ENCODE results near the gene FNDC1. TPM values are rescaled to one million over a fixed set of nuclear protein-coding genes. Genes with fewer than 3 reads are reported as not detected.

FNDC1 gene
- total RNA-seq, 4 donors from 2014 or later = 0.30 to 1.3 TPM; not detected in 2

GRCh38 chr6:159196430-159196975 is 27.3 kb downstream of the FNDC1 start:
- no peak overlapping the region for H3K4me3 ChIP-seq (ENCODE audit: low read depth, poor library complexity, severe bottlenecking)
- no peak for DNase-seq (ENCODE audit: low spot score in 2 of 2)
- 74 to 87% methylated on average over 2 of the region's 2 CpGs for WGBS, 2 donors
- TF ChIP-seq POLR2A (IDR thresholded peaks at IDR 0.05) (no peak), CTCF (IDR thresholded peaks at IDR 0.05) (no peak)
- intact Hi-C loops (cut with DNase I; ENCODE audit: low total_unique reads) = no loop called here

GRCh38 chr6:159197251-159197650 is 28.1 kb downstream of the FNDC1 start:
- intact Hi-C loops (cut with DNase I; ENCODE audit: low total_unique reads) = no loop called here
- no peak overlapping the region for H3K4me3 ChIP-seq (ENCODE audit: low read depth, poor library complexity, severe bottlenecking)
- TF ChIP-seq POLR2A (IDR thresholded peaks at IDR 0.05) = no peak
- TF ChIP-seq CTCF (IDR thresholded peaks at IDR 0.05) = no peak
- DNase-seq (ENCODE audit: low spot score in 2 of 2) = no peak
- WGBS, 2 donors = 76 to 87% methylated on average over 7 of the region's 7 CpGs

- no peak for TF ChIP-seq CTCF (IDR thresholded peaks at IDR 0.05)
- TF ChIP-seq POLR2A (IDR thresholded peaks at IDR 0.05) = no peak
These were observed 32.1 kb downstream of the FNDC1 start for GRCh38 chr6:159201336-159201735.

GRCh38 chr6:159203304-159204005 is 34.3 kb downstream of the FNDC1 start:
- intact Hi-C loops (cut with DNase I; ENCODE audit: low total_unique reads) = no loop called here
- no peak overlapping the region for H3K4me3 ChIP-seq (ENCODE audit: low read depth, poor library complexity, severe bottlenecking)
- WGBS, 2 donors = 50 to 69% methylated on average over 9 of the region's 9 CpGs
- TF ChIP-seq CTCF (IDR thresholded peaks at IDR 0.05) (no peak), POLR2A (IDR thresholded peaks at IDR 0.05) (no peak)
- DNase-seq (ENCODE audit: low spot score in 2 of 2) = peak in 1 of 2 donors; percentile 68

More at GRCh38 chr6:159201336-159201735, 32.1 kb downstream of the FNDC1 start:
- WGBS, 2 donors = 73 to 76% methylated on average over 1 of the region's 1 CpG
- intact Hi-C loops (cut with DNase I; ENCODE audit: low total_unique reads) = no loop called here
- no peak overlapping the region for H3K4me3 ChIP-seq (ENCODE audit: low read depth, poor library complexity, severe bottlenecking)
- no peak for DNase-seq (ENCODE audit: low spot score in 2 of 2)

- DNase-seq (ENCODE audit: low spot score in 2 of 2) = no peak
- WGBS, 2 donors = 67 to 98% methylated on average over 3 of the region's 3 CpGs
- TF ChIP-seq POLR2A (IDR thresholded peaks at IDR 0.05) (no peak), CTCF (IDR thresholded peaks at IDR 0.05) (no peak)
- intact Hi-C loops (cut with DNase I; ENCODE audit: low total_unique reads) = no loop called here
- H3K4me3 ChIP-seq (ENCODE audit: low read depth, poor library complexity, severe bottlenecking) = no peak overlapping the region
These were observed 35.4 kb downstream of the FNDC1 start for GRCh38 chr6:159204605-159205004.

Measured in lower leg skin (tissue), 4 donors.